GM19463 (cell line): ENCODE results near the gene NUAK2.

Source experiments
- ATAC-seq: cut with Tn5 transposase; IDR thresholded peaks from one replicate; pipeline ENCODE4 v1.9.1; 2021; ENCODE audit warnings: mild to moderate bottlenecking, moderate library complexity; ENCODE audit not compliant: unreplicated experiment

NUAK2 gene

DNA sequence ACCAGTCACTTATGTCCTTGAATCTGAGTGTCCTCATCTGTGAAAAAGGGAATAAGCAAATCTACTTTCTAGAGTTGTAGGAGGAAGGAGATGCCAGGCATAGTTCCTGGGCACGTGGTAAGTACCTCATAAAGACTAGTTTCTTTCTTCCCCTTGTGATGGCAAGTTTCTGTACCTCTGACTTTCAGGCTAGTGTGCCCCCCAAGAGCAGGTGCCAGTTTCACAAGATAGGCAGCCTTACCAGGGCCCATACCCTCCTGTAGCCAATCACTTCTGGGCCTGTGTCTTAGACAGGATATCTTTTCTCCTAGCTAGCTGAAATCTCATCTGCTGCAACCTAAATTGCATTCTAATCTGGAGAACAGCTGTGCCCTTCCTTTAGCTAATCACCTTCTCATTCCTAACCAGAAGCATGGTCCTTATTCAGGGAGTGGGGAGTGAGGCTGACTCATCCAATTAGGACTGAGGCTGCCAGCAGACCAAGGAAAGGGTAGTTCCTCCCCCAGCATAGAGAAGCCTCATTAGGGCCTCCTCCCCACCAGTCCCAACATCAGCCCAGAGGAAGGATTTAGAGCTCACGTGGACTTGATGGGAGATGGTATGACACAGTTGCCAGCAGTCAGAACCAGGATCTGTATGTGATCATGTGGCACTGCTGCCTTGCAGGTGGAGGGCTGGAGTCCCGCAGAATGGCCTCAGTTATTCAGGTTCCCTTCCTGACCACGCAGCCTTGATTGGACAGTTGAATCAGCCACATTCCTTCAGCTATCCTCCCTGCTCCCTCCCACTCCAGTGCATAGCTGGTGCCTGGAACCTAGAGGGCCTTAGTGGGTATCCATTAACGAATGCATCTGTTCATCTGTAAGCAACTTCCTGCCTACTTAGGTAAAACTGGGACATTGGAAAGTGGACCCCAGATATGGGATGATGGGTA, 27.3 kb upstream of the NUAK2 start:
- no peak for ATAC-seq

DNA sequence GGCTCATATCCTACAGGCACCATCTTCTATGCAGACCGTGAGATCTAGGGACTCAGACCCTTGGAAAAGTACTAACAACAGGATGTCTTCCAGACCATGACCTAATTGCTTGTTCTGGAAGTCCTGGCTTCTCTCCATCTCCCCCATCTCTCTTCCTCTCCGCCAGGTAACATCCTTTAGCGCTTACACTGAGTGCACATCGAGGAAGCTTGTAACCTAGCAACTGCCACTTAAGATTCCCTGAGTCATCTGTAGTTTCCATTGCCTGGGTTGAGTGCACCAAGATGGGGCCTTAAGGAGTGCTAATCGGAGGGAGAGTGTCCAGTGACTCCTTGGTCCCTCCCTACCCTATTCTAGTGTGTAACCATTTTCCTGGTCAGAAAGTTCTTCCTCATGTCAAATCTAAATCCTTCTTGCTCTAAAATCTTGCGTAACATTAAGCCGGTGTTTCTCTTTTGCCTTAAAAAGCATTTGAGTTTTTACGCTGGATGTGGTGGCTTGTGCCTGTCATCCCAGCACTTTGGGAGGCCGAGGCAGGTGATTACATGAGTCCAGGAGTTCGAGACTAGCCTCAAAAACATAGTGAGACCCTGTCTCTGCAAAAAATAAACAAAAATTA, 25.5 kb upstream of the NUAK2 start:
- ATAC-seq: no peak

DNA sequence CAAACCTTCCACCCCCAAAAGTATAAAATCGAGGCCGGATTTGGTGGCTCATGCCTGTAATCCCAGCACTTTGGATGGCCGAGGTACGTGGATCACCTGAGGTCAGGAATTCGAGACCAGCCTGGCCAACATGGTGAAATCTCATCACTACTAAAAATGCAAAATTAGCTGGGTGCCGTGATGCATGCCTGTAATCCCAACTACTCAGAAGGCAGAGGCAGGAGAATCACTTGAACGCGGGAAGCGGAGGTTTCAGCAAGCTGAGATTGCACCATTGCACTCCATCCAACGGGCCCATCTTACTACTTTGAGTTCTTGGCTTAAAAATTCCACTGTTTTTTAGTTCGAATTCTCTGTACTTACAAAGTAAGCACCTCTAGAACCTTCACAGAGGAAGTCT, 24.2 kb upstream of the NUAK2 start:
- no peak for ATAC-seq

DNA sequence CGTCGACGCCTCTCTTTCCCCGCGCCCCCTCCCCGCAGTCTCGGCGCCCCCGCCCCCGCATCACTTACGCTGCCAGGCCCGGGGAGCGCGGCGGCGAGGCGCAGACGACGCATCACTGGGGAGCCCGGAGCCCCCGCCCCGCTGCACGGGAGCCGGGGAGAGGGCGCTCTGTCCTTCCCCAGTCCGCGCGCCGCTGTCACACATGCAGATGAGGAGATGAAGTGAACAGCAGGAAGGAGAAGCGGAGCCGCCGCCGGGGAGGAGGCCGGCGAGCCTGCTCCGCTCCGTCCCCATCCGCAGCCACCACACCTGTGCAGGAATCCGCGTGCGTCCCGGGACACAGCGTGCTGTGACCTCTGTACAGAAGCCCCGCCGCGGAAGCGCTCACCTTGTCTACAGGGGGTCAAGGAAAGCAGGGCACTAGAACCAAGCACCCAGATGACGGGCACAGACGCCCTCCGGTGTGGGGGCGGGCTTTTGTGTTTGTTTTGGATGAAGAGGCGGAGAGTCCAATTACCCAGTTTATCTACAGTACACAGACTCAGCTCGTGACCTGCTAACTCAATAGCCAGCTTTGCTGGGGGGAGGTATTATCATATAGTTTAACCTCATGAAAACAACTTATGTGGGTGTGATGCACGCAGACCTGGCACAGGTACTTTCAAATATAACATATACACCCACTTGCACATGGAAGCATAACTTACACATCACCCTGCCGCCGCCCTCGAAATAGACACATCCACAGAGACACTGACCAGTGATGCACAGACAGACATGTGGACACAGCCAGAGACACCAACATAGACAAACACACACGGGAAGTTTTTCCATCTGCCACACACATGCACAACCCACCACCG, 22.8 kb upstream of the NUAK2 start:
- ATAC-seq: no peak

DNA sequence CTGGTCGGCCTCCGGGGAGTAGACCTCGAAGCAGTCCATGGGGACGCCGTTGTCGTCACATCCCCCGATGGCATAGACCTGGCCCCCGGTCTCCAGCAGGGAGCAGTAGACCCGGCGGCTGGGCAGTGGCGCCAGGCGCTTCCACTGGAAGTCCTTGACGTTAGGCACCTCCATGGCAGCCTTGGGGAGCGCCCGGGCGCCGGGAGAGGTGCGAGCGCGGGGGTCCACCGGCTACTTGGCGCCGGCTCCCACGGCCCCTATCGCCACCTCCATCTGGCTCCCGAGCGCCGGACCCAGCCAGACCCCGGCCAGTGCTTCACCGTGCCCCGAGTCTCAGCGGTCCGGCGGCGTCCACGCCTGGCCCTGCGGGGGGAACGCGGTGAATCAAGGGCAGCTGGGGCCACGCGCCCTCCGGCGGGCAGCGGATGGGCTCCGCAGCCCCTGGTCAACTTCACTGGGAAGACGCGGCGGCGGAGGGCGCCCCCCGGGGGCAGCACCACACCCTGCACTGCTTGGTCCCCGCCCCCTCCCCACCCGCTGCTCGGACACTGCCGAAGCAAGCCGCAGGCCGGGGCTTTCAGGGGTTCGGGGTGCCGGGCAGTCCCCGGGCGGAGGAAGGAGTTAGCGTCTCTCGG, 22.0 kb upstream of the NUAK2 start:
- no peak for ATAC-seq

DNA sequence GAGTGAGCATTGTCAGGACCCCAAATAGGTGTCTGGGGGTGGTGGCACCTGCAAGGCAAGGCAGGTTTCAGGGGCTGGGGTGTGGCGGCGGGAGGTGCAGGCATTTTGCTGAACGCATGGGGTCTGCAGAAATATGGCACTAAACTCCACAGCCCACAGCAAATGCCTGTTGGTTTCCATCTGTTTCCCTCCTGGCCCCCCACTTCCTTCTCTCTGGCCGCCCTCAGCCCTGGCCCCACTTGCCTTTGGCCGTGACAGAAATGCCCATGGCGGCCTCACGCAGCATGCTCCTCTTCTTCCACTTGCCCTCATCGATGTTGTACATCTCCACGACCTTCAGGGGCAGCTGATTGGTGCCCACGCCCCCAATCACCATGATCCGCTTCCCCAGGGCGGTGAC, 21.4 kb upstream of the NUAK2 start:
- ATAC-seq: no peak

DNA sequence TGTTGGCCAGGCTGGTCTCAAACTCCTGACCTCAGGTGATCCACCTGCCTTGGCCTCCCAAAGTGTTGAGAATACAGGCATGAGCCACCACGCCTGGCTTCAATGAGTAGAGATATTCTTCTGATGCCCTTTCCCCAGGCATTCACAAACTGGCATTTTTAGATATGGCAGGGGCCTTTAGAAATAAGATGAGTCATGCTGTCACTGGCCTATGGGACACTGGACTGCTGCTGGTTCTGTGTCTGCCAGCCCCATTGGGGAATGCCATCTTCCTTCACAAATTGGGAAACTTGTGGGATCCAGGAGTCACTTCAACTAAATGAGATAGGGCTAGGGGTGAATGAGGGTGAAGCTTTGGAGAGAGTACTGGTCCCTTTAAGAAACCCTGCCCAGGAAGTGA, 19.1 kb upstream of the NUAK2 start:
- no peak for ATAC-seq

DNA sequence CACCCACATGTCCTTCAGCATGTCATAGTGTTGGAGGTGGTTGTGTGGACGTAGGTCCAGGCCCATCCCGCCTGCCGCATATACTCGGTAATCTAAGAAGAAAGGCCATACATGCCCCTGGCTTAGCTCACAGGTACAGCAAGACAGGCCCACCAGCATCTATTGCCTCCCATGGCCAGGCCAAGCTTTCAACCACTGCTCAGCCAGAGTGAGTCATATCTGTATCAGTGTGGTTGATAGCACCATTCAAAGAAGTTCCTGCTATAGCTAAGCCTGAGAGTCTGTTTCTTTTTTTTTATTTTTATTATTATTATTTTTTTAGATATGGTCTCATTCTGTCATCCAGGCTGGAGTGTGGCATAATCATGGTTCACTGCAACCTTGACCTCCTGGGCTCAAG, 18.2 kb upstream of the NUAK2 start:
- ATAC-seq: peak; percentile 56

DNA sequence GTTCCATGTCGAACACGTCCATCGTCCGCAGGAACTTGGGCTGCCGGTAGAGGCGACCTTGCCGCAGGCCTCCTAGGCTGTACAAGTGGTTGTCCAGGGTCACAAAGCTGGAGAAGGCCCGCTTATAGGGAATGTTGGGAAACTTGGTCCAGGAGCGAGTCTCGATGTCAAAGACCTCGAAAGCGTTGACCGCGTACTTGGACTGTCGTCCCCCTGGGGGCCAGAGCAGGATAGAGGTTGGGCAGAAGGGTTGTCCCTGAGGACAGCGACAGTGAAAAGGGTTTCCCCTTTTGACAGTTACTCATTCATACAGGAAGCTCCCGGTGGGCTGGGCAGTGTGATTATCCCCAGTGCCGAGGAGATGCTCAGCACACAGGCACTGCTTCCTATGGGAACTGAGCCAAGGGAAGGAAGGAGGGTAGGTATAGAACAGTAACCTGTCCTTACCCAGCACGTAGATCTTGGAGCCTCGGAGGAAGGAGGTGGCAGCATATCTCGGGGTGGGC, 17.7 kb upstream of the NUAK2 start:
- no peak for ATAC-seq

DNA sequence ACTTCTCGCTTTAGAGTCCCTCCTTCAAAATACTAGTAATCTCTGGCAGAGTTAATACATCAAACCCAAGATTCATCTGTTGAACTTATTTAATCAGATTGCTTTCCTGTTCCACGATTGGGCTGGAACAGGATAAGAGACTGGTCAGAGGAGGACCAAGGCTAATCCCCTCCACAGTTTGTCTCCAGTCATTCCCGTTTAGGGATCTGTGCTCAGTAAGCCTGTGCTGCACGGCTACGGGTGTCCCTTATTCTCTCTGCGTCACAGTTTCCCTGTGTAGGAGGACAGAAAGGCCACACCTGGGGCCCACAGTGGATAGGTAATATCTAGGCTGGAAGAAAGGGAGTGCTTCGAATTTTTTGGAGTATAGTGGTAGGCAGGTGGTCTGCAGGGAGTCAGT, 16.5 kb upstream of the NUAK2 start:
- no peak for ATAC-seq

DNA sequence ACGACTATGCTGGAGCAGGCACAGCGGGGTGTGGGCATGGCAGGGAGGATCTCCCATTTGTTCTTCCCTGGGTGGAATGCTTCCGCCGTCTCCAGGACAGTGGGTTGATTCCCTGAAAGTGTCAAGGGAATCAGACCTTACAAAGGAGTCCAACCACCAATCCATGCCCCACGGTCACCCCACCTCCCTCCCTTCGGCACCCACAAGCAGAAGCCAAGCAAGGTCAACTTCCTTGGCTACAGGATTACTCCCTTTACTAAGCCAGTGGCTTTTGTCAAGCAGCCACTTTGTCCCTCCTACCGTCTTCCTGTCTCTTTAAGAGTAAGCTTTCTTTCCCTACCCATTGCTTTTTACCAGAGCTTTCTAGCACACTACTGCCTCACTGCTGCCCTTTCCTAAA, 15.9 kb upstream of the NUAK2 start:
- ATAC-seq: no peak

DNA sequence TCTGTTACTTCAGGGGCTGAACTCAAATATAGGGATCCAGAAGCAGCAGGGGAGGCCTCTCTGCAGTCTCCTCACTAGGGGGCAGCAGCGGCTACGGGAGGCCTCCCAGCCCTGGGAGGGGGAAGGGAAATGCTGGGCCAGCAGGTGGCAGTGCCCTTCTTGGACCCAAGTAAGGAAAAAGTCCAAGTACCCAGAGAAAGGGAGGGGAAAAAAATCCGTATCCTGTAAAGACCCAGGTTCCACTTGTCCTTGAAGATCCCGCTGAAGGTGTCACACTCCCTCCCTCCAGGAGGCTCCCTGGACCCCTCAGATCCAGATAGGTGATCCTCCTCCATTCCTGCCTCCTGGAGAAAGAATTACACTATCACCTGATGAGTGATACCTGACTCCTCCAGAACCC, 14.1 kb upstream of the NUAK2 start:
- ATAC-seq: peak; percentile 56

DNA sequence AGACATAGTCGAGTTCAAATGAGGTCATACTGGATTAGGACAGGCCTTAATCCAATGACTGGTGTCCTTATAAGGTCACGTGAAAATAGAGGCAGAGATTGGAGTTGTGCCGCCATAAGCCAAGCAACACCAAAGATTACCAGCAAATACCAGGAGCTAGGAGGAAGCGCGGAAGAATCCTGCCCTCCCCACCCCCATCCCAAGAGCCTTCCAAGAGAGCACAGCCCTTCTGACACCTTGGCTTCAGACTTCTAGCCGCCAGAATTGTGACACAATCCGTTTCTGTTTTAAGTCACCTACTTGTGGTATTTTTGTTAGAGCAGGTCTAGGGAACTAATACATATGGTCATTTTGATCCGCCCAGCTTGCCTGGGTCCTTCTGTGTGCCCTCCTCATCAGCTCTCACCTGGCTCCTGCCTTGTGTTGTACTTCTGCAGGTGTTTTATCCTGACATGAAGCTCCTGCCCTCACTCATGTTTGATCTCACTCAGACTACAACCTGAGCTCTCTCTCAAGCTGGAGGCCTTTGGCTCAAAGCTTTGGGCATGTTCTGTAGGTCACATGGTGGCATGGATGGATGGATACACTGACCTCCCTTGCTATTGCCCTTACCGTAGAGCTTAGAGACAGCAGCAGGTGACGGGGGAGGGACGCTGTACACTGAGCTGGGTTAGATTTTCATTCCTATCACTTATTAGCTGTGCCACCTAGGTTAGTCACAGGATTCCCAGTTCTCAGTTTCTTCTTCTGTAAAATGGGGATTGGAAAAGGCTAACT, 10.7 kb upstream of the NUAK2 start:
- no peak for ATAC-seq

DNA sequence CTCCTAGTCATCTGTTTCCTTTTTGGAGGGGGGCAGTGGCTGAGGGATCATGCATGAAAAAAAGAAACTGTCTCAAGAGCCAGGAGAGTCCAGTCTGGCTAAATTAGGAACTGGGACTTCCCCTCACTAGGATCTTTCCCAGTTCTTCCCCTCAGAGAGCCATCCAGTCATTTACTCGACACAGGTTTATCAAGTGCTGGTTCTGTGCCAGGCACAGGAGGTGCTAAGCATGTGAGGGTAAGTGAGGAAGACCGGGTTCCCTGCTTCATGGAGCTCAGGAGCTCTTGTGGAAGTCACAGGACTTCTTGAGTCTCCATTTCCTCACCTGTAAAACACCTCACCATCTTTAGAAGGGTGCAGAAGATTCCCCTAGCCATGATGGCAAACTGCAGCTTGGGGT, 8.6 kb upstream of the NUAK2 start:
- ATAC-seq: no peak

DNA sequence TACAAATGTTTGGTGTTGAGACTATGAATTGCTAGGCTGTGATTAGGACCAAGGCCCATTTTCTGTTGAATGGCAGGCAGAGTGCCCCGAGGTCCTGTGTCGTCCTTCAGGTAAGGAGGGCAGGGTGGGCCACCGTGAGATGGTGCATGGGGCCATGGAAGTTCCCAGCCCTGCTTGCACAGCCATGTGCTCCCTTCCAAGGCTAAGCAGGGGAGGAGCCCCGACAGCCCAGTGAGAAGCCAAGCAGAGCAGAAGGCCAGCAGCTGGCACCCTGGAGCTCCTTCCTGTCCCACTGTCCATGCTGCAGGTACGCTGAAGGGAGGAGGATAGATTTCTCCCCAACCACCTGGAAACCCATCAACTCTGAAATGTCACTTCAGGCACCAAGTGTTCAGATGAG, 8.2 kb upstream of the NUAK2 start:
- ATAC-seq: no peak

DNA sequence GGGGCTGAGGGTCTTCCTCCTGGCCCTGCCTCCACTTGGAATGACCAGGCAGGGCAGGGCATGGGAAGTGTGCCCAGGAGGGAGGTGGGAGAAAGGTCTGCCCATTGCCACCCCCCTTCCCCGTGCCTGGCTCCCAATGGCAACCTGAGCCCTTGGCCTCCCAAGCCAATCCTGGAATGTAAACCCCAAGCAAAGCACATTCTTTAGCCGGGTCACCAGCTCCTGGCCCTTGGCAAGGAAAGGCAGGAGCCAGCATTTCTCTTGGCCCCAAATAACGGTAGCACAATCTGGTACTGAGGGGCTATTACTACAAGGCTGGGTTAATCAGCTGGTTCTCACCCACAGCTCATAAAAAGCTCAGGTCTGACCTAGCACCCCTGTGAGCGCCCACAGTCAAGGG, 6.9 kb upstream of the NUAK2 start:
- no peak for ATAC-seq

DNA sequence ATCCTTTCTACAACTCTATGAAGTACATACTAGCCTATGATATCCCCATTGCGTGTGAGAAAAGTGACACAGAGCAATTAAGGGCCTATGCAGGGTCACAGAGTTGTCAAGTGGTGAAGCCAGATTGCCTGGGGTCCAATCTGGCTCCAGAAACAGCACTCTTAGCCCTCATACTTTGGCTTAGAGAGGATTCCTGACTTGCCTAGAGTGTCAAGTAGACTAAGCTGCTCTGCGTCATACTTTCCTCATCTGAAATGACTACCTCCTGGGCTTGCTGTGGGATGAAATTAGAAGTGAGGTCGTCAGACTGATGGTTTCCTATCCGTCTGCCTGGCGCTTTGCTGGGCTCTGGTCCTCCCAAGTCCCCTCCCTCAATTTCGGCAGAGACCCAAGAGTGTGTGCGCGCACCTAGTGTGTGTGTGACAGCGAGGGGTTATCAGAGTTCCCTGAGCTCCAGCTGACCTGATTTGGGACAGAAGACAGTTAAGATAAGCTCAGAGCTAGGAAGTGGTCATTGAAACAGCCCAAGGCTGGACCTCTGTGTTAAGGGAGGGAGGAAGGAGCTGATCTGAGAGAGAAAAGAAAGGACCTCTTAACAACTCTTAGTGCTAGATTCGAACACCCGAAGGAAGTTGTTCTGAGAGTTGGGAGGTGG, 5.4 kb upstream of the NUAK2 start:
- no peak for ATAC-seq

DNA sequence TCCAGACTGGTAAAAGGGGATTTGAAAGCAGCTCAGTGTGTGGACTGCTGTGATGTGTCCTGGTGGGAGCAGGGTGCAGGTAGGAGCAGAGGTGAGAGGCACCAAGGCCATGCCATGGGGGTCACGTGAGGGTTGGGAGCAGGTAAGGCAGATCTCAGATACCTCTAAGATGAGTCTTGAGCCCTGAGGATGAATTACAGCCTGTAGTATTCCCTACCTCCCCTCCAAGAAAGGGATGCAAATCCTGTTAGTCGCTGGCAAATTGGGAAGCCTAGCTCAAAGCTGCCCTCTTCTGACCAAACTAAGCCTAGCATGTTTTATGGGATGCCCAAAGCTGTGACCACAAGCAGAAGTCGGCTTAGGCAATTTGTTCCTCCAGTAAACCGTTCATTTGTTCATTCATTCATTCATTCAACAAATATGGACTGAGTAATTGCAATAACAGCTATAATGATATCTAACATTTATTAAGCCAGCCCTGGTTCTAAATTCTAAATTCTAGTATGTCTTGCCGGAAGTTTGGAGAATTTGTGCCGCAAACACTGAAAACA, 3.9 kb upstream of the NUAK2 start:
- no peak for ATAC-seq

DNA sequence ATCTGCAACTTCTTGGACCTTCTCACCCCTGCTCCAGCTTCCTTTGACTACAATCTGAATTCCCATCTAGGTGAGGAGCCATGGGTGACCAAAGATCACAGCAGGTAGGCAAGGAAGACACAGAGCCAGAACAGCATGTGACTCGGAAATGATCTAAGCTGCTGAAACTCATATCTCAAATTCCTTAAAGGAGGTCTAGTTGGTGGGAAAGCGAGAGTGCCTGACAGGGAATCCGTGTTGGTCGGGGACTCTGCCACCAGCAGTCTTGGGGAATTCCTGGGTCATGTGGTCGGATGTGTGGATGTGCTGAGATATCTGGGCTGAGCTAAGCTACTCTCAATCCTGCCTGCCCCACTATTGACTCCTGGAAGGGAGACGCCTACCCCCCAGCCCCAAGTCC, 3.2 kb upstream of the NUAK2 start:
- no peak for ATAC-seq
